HG03432 (cell line): Measurements from ENCODE around the gene WWTR1.

Source experiments
- ATAC-seq: cut with Tn5 transposase; IDR thresholded peaks from one replicate; pipeline ENCODE4 v1.9.1; 2021; ENCODE audit warnings: mild to moderate bottlenecking, moderate library complexity; ENCODE audit not compliant: unreplicated experiment

The WWTR1 gene

DNA sequence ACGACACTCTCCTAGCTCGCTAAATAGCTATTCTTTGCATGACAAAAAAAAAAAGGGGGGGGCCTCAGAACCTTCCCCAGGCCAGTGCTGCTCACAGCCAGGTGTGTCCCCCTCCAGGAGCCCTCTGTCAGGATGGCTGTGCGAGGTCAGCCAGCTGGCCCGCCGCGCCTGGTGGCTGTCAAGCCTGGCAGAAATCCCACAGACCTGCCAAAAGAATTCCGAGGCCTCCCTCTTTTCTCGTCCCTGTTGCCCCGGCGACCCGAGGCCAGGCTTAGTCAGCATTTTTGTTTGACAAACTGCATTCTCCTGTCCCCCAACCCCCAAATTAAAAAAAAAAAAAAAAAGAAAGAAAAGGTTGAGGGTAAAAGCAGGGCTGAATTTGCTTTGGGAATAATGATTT lies 121.4 kb downstream of the WWTR1 start:
- ATAC-seq = no peak

- ATAC-seq = no peak
Measured at GRCh38 chr3:149535333-149535685, 122.5 kb downstream of the WWTR1 start.

- no peak for ATAC-seq
Measured at GRCh38 chr3:149534671-149535332, 123.0 kb downstream of the WWTR1 start.

DNA sequence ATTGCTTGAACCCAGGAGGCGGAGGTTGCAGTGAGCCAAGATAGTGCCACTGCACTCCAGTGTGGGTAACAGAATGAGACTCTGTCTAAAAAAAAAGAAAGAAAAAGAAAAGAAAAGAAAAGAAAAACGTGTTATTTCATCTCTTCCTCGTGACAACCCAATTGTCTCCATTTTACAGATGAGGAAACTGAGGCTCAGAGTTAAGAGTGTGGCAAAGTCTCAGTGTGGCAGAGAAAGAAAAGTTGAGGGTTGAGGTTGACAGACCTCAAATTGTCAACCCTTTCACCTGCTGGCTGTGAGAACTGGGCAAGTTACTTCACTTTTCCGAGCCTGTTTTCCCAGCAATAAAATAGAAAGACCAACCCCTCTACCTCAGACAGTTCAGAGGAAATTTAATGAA lies 123.7 kb downstream of the WWTR1 start:
- ATAC-seq = no peak

GRCh38 chr3:149532489-149533180 lies 125.2 kb downstream of the WWTR1 start:
- peak; percentile 37 for ATAC-seq

- no peak for ATAC-seq
Measured at GRCh38 chr3:149529099-149529498, 128.7 kb downstream of the WWTR1 start.

DNA sequence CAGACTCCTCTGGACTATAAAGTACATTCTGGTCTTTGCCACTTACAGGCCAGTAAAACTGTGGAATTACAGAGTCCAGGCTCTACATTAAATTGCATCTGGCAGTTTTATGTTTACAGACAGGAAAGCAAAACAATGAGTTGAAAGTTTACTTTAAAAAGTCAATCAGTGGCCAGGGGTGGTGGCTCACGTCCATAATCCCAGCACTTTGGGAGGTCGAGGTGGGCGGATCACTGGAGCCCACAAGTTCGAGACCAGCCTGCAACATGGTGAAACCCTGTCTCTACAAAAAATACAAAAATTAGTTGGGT lies 129.5 kb downstream of the WWTR1 start:
- no peak for ATAC-seq

DNA sequence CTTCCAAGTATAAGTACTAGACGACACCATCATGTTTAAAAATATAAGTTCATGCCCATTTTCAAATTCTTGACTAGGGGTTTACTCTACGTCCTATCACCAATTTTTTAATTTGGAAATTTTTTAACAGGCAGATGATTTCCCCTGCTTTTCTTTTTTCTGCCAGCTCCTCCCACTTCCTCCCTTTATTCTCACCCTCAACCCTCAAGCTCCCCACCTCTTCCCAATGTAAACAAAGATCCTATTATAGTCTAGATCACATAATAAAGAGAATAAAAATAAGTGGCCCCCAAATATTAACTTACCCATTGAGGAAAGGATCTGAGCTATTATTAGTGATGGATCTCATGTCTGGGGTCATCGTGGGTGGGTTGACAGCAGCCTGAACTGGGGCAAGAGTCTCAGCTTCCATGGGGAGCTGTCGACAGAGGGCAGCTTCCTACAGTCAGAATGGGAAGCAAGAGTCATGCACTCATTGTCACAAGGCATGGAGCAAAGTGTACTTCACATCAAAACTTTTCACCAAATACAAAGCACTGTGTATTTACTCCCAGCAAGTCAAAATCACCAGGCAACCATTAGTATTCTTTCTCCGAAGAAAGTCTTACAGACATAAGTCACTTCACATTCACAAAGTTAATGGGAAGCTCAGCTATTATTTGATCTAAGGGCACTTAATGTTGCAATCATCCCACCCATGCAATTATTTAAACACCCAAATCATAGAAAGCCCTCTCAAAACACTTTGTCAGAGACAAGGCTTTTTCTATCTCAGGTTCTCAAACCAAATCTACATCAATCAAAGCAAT lies 130.1 kb downstream of the WWTR1 start:
- ATAC-seq = no peak

DNA sequence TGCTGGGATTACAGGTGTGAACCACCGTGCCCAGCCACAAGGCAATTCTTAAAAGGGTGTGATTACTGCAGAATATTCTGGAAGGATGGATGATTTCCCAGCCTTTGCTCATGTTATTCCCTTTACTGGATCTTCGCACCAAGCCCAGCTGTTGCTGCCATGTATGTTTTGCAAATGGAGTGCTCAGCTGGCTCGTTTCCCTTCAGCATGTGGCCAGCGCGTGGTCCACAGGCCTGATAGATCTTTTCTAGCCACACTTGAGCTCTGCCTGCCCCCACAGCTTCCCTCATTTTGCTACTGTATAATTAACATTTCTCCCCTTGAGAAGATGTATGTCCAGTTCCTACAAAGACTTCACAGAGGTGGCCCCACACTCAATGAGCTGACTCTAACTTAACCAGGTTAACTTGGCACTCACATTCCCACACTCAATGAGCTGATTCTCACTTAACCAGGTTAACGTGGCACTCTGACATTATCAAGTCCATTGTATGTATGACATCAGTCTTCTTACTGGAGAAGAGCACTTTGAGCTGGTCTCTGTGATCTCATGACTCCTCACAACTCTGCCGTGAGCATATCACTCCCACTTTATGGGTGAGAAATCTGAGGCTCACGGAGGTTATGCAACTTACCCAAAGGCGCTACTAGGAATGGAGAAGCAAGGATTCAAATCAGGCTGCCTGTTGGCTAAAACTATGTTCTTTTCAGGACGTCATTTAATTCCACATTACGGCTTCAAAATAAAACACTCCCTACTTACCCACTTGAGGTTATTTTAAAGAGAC lies 134.1 kb downstream of the WWTR1 start:
- ATAC-seq = no peak

- ATAC-seq = no peak
Measured at GRCh38 chr3:149519912-149520311, 137.9 kb downstream of the WWTR1 start.

DNA sequence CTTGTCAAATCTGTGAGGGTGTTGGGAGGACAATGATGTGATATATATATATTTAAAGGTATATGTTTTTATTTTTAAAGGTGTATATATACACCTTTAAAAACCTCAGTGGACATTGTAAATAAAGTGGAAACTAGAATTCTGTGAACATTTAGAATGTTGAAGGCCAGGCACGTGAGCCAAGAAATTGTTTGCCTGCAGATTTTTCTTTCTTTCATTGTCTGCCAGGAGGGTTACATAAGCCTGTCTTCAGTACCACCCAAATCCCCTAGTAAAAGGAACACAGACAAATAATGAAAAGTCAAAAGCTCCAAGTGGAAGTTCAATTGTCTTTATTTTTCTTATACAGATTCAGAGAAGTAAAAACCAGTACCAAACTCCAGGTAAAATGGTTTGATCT lies 140.9 kb downstream of the WWTR1 start:
- no peak for ATAC-seq

DNA sequence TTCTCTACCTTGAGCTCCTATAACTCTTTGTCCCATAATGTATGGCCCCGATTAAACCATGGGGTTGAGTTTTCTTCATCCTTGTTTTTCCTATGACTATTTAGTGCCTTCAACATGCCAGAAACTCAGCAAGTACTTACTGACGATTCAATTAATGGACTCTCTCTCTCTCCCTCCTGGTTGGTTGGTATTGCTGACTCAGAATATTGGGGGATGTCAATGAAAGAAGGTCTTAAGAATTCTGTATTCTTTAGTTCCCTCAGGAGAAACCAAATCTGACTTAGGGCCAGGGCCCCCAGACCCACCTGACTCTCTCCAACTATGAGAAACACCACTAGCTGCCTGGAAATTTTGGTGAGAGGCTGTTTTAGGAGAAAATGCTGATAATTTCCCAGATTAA lies 142.6 kb downstream of the WWTR1 start:
- ATAC-seq = no peak

DNA sequence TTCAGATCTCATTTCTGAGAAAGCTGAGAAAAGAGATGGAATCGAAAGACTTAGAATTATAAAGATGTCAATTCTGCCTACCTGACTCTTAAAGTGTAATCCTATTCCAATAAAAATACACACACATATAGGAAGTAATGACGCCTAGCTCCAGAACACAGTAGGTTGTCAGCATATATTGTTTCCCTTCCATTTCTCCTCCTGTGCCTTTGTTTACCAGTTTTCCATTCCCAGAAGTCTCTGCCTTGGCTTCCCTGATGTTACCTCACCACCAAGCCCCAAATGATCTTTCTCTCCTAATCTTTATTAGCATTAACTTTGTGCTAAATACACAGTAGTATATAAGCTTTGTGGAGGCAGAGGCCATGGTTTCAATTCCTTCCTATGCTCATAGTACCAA lies 143.4 kb downstream of the WWTR1 start:
- no peak for ATAC-seq

GRCh38 chr3:149512073-149512782 lies 145.6 kb downstream of the WWTR1 start:
- ATAC-seq = peak; percentile 79

- no peak for ATAC-seq
Measured at GRCh38 chr3:149511040-149511626, 146.7 kb downstream of the WWTR1 start.

DNA sequence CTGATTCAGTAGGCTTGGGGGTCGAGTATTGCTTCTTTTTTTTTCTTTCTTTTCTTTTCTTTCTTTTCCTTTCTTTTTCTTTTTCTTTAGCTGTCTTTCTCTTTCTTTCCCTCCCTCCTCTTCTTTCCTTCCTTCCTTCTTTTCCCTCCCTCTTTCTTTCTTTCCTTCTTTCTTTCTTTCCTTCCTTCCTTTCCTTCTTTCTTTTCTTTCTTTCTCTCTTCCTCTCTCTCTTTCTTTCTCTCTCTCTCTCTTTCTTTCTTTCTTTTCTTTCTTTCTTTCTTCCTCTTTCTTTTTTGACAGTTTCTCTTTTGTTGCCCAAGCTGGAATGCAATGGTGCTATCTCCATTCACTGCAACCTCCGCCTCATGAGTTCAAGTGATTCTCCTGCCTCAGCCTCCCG lies 147.3 kb downstream of the WWTR1 start:
- no peak for ATAC-seq

DNA sequence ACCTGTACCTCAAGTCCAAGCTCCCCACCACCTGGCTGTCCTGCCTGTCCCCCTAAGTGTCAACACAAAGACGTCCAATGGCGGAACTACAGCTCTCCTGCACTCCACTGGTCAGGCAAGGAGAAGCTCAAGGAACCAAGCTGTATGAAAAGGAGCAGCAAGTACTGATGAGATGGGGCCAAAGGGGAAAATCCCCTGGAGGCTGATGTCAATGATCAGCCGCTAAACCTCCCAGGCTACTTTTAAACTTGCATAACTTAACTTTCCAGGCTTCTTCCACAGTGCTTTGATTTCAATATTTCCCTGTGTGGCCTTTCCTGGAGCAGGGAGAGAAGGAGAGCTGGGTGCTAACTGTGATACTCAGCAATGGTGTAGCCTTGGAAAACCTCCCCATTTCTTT lies 148.3 kb downstream of the WWTR1 start:
- ATAC-seq = no peak

- peak; percentile 49 for ATAC-seq
Measured at GRCh38 chr3:149507491-149508324, 150.1 kb downstream of the WWTR1 start.

DNA sequence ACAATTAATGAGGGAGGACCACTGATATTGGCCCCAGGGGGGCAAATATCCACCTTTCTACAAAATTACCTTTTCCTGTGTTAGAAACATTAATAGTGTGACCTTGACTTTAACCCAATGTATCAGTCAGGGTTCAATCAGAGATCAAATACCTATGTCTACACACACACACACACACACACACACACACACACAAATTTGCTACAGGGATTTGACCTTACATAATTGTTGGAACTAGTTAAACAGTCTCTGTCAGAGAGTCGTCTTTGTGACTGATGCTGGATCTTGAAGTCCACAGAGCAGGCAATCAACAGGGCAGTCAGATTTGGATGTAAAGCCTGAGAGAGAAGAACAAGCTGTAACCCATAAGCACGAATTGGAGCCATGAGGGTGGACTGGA lies 150.9 kb downstream of the WWTR1 start:
- no peak for ATAC-seq

- ATAC-seq = no peak
Measured at GRCh38 chr3:149506540-149506939, 151.3 kb downstream of the WWTR1 start.
